ENCODE data around the gene NARS2.

NARS2 gene

GRCh38 chr11:78395597-78395996, 179.1 kb downstream of the NARS2 start:
- TF ChIP-seq EZH2phosphoT487 (conservative IDR thresholded peaks at IDR 0.05; ENCODE audit: low read length) (no peak), CTCF (IDR thresholded peaks at IDR 0.05; ENCODE audit: insufficient read depth, low read length, poor library complexity, severe bottlenecking) (no peak)
- H2AFZ ChIP-seq (ENCODE audit: low read depth, low read length, severe bottlenecking), result no peak overlapping the region
- H3K36me3 ChIP-seq (ENCODE audit: low read length), result no peaks in the 10 kb centered on the region
- no peaks in the 10 kb centered on the region for H3K9me2 ChIP-seq (replicated peaks; ENCODE audit: insufficient read depth, low read length)
- H3F3A ChIP-seq (ENCODE audit: insufficient read depth), result no peaks in the 10 kb centered on the region
- no peaks in the 10 kb centered on the region for H4K20me1 ChIP-seq (ENCODE audit: low read depth, low read length)
- no peaks in the 10 kb centered on the region for H3K79me2 ChIP-seq (ENCODE audit: insufficient read depth, low read length)
- no peaks in the 10 kb centered on the region for H3K9me3 ChIP-seq (ENCODE audit: insufficient read depth, low read length)
- no peak overlapping the region for H3K4me2 ChIP-seq (ENCODE audit: low read depth, low read length, poor library complexity, severe bottlenecking)
- H3K9ac ChIP-seq (ENCODE audit: low read length), result no peak overlapping the region
- H3K4me3 ChIP-seq (ENCODE audit: insufficient read depth, low read length, poor library complexity, severe bottlenecking), result no peak overlapping the region
- H3K27ac ChIP-seq (ENCODE audit: low read depth, low read length), result no peak overlapping the region
- H3K27me3 ChIP-seq (ENCODE audit: low read length), result no peaks in the 10 kb centered on the region

GRCh38 chr11:78392854-78393253, 181.8 kb downstream of the NARS2 start:
- TF ChIP-seq CTCF (IDR thresholded peaks at IDR 0.05; ENCODE audit: insufficient read depth, low read length, poor library complexity, severe bottlenecking) (no peak), EZH2phosphoT487 (conservative IDR thresholded peaks at IDR 0.05; ENCODE audit: low read length) (no peak)
- H3K4me2 ChIP-seq (ENCODE audit: low read depth, low read length, poor library complexity, severe bottlenecking), result no peak overlapping the region
- no peaks in the 10 kb centered on the region for H3K9me3 ChIP-seq (ENCODE audit: insufficient read depth, low read length)
- H3K9me2 ChIP-seq (replicated peaks; ENCODE audit: insufficient read depth, low read length), result no peaks in the 10 kb centered on the region
- H3K9ac ChIP-seq (ENCODE audit: low read length), result no peak overlapping the region
- no peak overlapping the region for H2AFZ ChIP-seq (ENCODE audit: low read depth, low read length, severe bottlenecking)
- H3F3A ChIP-seq (ENCODE audit: insufficient read depth), result no peaks in the 10 kb centered on the region
- H3K79me2 ChIP-seq (ENCODE audit: insufficient read depth, low read length), result no peaks in the 10 kb centered on the region
- no peak overlapping the region for H3K27ac ChIP-seq (ENCODE audit: low read depth, low read length)
- H4K20me1 ChIP-seq (ENCODE audit: low read depth, low read length), result no peaks in the 10 kb centered on the region
- H3K36me3 ChIP-seq (ENCODE audit: low read length), result no peaks in the 10 kb centered on the region
- H3K27me3 ChIP-seq (ENCODE audit: low read length), result no peaks in the 10 kb centered on the region
- H3K4me3 ChIP-seq (ENCODE audit: insufficient read depth, low read length, poor library complexity, severe bottlenecking), result no peak overlapping the region

- Histone ChIP-seq H3K27me3 (ENCODE audit: low read length) (no peaks in the 10 kb centered on the region), H3K4me2 (ENCODE audit: low read depth, low read length, poor library complexity, severe bottlenecking) (no peak overlapping the region), H3K9me3 (ENCODE audit: insufficient read depth, low read length) (no peaks in the 10 kb centered on the region), H3K79me2 (ENCODE audit: insufficient read depth, low read length) (no peaks in the 10 kb centered on the region), H3K27ac (ENCODE audit: low read depth, low read length) (no peak overlapping the region), H3K36me3 (ENCODE audit: low read length) (no peaks in the 10 kb centered on the region), H3K9ac (ENCODE audit: low read length) (no peak overlapping the region), H2AFZ (ENCODE audit: low read depth, low read length, severe bottlenecking) (no peak overlapping the region), H3K9me2 (replicated peaks; ENCODE audit: insufficient read depth, low read length) (no peaks in the 10 kb centered on the region), H3F3A (ENCODE audit: insufficient read depth) (no peaks in the 10 kb centered on the region), H3K4me3 (ENCODE audit: insufficient read depth, low read length, poor library complexity, severe bottlenecking) (no peak overlapping the region), H4K20me1 (ENCODE audit: low read depth, low read length) (no peaks in the 10 kb centered on the region)
- TF ChIP-seq EZH2phosphoT487 (conservative IDR thresholded peaks at IDR 0.05; ENCODE audit: low read length), result no peak
- no peak for TF ChIP-seq CTCF (IDR thresholded peaks at IDR 0.05; ENCODE audit: insufficient read depth, low read length, poor library complexity, severe bottlenecking)
Observed at GRCh38 chr11:78391424-78391823, 183.2 kb downstream of the NARS2 start.

All from SU-DHL-6 (cell line).